NB4 (cell line): Measurements from ENCODE around the gene KLHL30.

Experiments
- MYC ChIP-seq: IDR thresholded peaks from 2 replicates; pipeline ENCODE4 v1.6.1; 2011; ENCODE audit warnings: low read depth, low read length
- POLR2A ChIP-seq: IDR thresholded peaks from 2 replicates; pipeline ENCODE4 v1.6.1; 2011; ENCODE audit warnings: mild to moderate bottlenecking; ENCODE audit not compliant: insufficient read length; ENCODE audit errors: extremely low read depth
- TF ChIP-seq, protein P1 (sequence below): IDR thresholded peaks from one replicate; pipeline ENCODE4 v1.5.1; 2012; ENCODE audit warnings: low read depth, low read length
- TF ChIP-seq, protein P2 (sequence below): IDR thresholded peaks from 2 replicates; pipeline ENCODE4 v1.6.1; 2011; ENCODE audit warnings: low read depth, low read length

DNA sequence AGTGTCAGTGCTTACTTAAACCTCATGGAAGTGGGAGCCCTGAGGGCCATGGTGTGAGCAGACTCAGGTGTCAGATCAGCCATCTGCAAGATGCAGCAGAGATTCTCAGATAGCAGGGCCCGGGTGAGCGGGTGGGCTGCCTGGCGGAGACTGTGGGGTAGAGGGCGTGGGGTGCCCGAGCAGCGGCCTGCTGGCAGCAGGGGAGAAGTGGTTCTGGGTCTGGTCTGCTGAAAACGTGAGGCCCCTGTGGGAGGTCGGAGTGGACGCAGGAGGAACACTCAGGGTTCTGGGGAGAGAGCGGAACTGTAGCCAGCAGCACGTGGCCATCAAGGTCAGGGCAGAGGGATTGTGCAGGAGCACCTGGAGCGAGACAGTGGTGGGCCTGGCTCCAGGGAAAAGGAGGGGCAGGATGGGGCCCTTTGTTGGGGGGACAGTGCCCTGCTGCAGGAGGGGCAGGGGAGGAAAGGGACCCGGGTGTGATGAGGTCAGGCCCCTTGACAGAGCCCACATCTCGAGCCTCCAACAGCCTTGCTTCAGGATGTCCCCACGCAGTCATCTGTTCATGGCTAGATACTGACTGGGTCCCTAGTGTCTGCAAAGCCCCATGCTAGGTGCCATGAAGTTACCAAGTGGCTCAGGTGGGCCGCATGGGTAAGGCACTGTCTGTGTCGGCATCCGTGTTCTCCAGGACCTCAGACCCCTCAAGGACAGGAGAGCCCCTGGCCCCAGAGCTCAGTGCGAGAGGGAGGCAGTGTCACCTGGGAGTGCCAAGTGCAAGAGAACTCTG lies 41.1 kb upstream of the KLHL30 start:
- TF ChIP-seq, protein P1, sequence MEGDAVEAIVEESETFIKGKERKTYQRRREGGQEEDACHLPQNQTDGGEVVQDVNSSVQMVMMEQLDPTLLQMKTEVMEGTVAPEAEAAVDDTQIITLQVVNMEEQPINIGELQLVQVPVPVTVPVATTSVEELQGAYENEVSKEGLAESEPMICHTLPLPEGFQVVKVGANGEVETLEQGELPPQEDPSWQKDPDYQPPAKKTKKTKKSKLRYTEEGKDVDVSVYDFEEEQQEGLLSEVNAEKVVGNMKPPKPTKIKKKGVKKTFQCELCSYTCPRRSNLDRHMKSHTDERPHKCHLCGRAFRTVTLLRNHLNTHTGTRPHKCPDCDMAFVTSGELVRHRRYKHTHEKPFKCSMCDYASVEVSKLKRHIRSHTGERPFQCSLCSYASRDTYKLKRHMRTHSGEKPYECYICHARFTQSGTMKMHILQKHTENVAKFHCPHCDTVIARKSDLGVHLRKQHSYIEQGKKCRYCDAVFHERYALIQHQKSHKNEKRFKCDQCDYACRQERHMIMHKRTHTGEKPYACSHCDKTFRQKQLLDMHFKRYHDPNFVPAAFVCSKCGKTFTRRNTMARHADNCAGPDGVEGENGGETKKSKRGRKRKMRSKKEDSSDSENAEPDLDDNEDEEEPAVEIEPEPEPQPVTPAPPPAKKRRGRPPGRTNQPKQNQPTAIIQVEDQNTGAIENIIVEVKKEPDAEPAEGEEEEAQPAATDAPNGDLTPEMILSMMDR, result no peak
- TF ChIP-seq POLR2A (no peak), MYC (no peak)
- TF ChIP-seq, protein P2, sequence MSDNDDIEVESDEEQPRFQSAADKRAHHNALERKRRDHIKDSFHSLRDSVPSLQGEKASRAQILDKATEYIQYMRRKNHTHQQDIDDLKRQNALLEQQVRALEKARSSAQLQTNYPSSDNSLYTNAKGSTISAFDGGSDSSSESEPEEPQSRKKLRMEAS, result no peak
